ENCODE results near the gene EPHB1.

DNA sequence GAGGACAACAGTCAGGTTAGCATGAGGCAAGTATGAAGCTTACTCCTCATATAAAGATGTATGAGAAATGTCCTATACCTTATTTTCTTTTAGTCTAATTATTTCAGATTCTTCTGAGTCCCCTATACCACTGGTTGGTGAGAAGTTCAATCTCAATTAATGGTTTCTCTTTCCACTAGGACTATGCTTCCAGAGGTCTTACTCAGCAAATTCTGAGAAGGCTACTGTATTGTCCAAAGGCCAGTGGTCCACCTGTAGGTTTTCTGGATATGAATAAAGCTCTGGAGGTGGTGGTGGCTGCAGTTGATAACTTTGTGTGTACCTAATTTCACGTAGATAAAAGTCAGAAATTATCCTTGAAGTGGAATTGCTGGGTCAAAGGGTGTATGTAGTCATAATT, 149.4 kb downstream of the EPHB1 start:
- no peak for TF ChIP-seq CTCF (IDR thresholded peaks at IDR 0.05)
- no peak for TF ChIP-seq POLR2A (IDR thresholded peaks at IDR 0.05)

Data from thyroid gland (tissue), 4 donors.